OCI-LY3 (cell line): ENCODE data around the gene CCDC102A.

Experiments used
- H2AFZ ChIP-seq: fragments of 200-600, 300-600 bp; shearing (Covaris generic); 2 replicates; pipeline ENCODE4 v1.6.0; 2014; ENCODE audit warnings: antibody characterized with exemption, low read depth, low read length
- H3K27ac ChIP-seq: fragments of 200-600, 300-600 bp; sonication (generic); 2 replicates; pipeline ENCODE4 v1.5.1; 2014; ENCODE audit warnings: mild to moderate bottlenecking, low read length, moderate library complexity, mixed read lengths
- H3K27me3 ChIP-seq: fragments of 200-600, 300-600 bp; sonication (generic); 2 replicates; pipeline ENCODE4 v1.6.1; 2014; ENCODE audit warnings: low read depth, low read length, mixed read lengths
- H3K36me3 ChIP-seq: fragments of 200-600, 300-600 bp; sonication (generic); replicated peaks from 2 replicates; pipeline ENCODE3; 2014; ENCODE audit warnings: low read depth, low read length, mixed read lengths
- H3K4me1 ChIP-seq: fragments of 300-600, 200-600 bp; sonication (generic); 2 replicates; pipeline ENCODE4 v1.6.1; 2014; ENCODE audit warnings: low read length, mixed read lengths
- H3K4me2 ChIP-seq: fragments of 200-600, 300-600 bp; sonication (generic); 2 replicates; pipeline ENCODE4 v1.6.1; 2014; ENCODE audit warnings: low read length, mixed read lengths
- H3K4me3 ChIP-seq: fragments of 300-600, 200-600 bp; sonication (generic); 2 replicates; pipeline ENCODE4 v1.5.1; 2014; ENCODE audit warnings: antibody characterized with exemption, mild to moderate bottlenecking, low read length, moderate library complexity
- H3K79me2 ChIP-seq: fragments of 300-600, 200-600 bp; shearing (Covaris generic); 2 replicates; pipeline ENCODE4 v1.6.1; 2014; ENCODE audit warnings: mild to moderate bottlenecking, low read length, mixed read lengths
- H3K9ac ChIP-seq: fragments of 300-600, 200-600 bp; shearing (Covaris generic); 2 replicates; pipeline ENCODE4 v1.6.0; 2014; ENCODE audit warnings: mild to moderate bottlenecking, low read length, moderate library complexity
- H3K9me3 ChIP-seq: fragments of 200-600, 300-600 bp; shearing (Covaris generic); 2 replicates; pipeline ENCODE4 v1.6.1; 2014; ENCODE audit warnings: low read length, mixed read lengths; ENCODE audit not compliant: insufficient read depth
- H4K20me1 ChIP-seq: fragments of 200-600, 300-600 bp; sonication (generic); 2 replicates; pipeline ENCODE4 v1.6.1; 2016; ENCODE audit warnings: low read length, mixed read lengths; ENCODE audit not compliant: insufficient read depth
- CTCF ChIP-seq: fragments of 200-600, 300-600 bp; sonication (generic); IDR thresholded peaks from 2 replicates; pipeline ENCODE4 v1.5.1; 2014; ENCODE audit warnings: antibody characterized with exemption, low read length, low read depth
- EZH2phosphoT487 ChIP-seq: fragments of 200-600 bp; shearing (Covaris generic); IDR thresholded peaks from 2 replicates; pipeline ENCODE4 v1.6.1; 2018; ENCODE audit warnings: antibody characterized with exemption, mixed run types, low read depth

The CCDC102A gene

DNA sequence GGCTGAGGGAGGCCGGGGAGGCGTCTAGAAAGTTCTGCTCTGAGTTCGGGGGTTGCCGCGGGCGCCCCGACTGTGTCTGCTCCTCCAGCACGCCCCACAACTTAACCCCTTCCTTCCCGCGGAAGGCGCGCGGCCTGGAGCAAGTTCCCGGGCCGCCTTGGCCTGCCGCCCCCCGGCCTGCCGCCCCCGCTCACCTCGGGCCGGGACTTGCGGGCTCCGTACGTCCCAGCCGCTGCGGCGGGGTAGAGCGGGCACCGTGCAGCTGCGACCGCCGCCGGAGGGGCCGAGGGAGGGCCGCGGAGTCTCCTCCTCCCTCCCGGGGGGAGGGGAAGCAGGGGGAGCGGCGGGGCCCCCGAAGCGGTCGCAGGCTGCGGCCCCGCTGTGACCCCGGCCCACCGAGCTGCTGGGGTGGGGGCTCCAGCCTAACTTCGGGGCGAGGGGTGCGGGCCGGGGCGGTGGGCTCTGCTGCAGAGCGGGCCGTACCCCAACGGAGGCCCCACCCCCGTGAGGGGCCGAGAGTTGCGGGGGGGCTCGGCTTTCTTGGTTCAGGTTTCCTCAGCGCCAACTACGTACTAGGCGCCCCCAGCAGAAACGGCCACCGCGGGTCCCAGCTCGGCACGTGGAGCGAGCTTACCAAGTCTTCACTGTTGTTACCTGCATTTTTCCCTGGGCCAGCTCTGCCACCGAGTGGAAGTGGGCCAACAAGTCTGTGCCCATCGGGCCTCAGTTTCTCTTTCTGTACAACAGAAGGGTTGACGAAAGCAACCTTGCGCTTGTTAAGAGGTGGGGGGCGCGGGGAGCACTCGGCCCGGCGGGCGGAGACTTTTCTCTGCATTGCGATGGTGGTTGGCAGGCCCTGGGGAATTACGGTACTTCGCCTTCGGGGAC lies at the start of gene CCDC102A:
Gene CCDC102A (minus strand): TSS at position 266 of the 888 bp plus-strand sequence. CDS start 7,394 bp downstream, outside the sequence.
- H3K9ac ChIP-seq = peak within 1 kb of the TSS; percentile 69
- H3K27ac ChIP-seq = peak within 1 kb of the TSS; percentile 65
- peaks cover 43% of the 10 kb centered on the region for H4K20me1 ChIP-seq
- no peaks in the 10 kb centered on the region for H3K9me3 ChIP-seq
- peak within 1 kb of the TSS; percentile 92 for H3K4me3 ChIP-seq
- no peak for TF ChIP-seq EZH2phosphoT487
- TF ChIP-seq CTCF = no peak
- H3K4me2 ChIP-seq = peak within 1 kb of the TSS; percentile 100
- H3K36me3 ChIP-seq = no peaks in the 10 kb centered on the region
- H3K27me3 ChIP-seq = peaks cover 67% of the 10 kb centered on the region
- peak within 1 kb of the TSS; percentile 64; the same call in 1 of the 2 replicates for H2AFZ ChIP-seq
- no peaks in the 10 kb centered on the region for H3K79me2 ChIP-seq
- H3K4me1 ChIP-seq = peaks cover 33% of the 10 kb centered on the region

DNA sequence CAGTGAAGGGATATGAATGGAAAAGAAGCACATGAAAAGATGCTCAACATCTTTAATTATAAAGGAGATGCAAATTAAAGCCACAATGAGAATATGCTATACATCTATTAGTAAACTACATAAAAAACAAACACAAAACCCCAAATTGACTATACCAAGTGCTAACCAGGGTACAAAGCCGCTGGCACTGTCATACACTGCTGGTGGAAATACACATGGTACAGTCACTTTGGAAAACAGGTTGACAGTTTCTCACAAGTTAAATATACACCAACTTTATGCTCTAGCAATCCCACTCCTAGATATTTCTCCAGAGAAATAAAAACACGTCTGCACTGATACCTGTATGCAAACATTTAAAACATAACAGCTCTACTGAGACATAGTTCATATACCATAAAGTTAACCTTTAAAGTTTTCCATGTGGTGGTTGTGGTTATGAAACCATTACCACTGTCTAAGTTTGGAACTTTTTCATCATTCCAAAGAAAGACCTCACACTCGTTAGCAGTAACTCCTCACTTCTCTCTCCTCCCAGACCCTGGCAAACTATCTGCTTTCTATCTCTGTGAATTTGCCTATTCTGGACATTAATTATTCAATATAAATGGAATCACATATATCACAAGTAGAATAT lies 48.8 kb upstream of the CCDC102A start:
- no peak overlapping the region for H3K9ac ChIP-seq
- H3K36me3 ChIP-seq = no peaks in the 10 kb centered on the region
- TF ChIP-seq EZH2phosphoT487 = no peak
- no peak for TF ChIP-seq CTCF
- no peak overlapping the region for H2AFZ ChIP-seq
- no peaks in the 10 kb centered on the region for H3K4me1 ChIP-seq
- H3K4me3 ChIP-seq = no peak overlapping the region
- no peaks in the 10 kb centered on the region for H3K79me2 ChIP-seq
- no peaks in the 10 kb centered on the region for H3K9me3 ChIP-seq
- no peak overlapping the region for H3K27ac ChIP-seq
- no peak overlapping the region for H3K4me2 ChIP-seq
- peaks cover 41% of the 10 kb centered on the region for H3K27me3 ChIP-seq
- no peaks in the 10 kb centered on the region for H4K20me1 ChIP-seq

DNA sequence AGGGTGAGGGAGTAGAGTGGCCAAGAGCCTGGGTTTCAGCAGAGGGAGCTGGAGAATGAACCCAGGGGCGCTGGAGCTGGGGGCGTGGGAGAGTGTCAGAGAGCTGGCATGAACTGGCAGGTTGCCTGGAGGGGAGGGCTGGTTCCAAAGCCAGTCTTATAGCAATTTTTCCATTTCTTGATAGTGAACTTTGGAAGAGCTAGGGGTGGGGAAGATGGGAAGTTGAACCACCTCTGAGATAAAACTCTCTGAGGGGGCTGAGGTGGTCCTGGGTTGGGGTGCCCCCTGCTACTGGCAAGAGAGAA lies 42.9 kb upstream of the CCDC102A start:
- TF ChIP-seq EZH2phosphoT487 (no peak), CTCF (no peak)
- Histone ChIP-seq H2AFZ (no peak overlapping the region), H3K9ac (no peak overlapping the region), H3K27me3 (peaks cover 69% of the 10 kb centered on the region), H3K27ac (no peak overlapping the region), H3K9me3 (no peaks in the 10 kb centered on the region), H3K4me1 (peaks cover 19% of the 10 kb centered on the region), H3K79me2 (no peaks in the 10 kb centered on the region), H3K36me3 (no peaks in the 10 kb centered on the region), H4K20me1 (peaks cover 7% of the 10 kb centered on the region; the same call in 1 of the 2 replicates), H3K4me3 (no peak overlapping the region), H3K4me2 (no peak overlapping the region)
